CD4-positive, CD25-positive, alpha-beta regulatory T cell (primary cell): Measurements from ENCODE around the gene PIK3C3. TPM values are rescaled to one million over a fixed set of nuclear protein-coding genes. Genes with fewer than 3 reads are reported as not detected.

Experiments used
- ATAC-seq, 2 donors: fragments of 150-1000 bp; cut with Tn5 transposase; one replicate each; pipeline ENCODE4 v1.10.0; 2021; ENCODE audit warnings: low read depth in 2 of 2, moderate number of reproducible peaks in 2 of 2, moderate library complexity in 1 of 2
- DNase-seq, 3 donors: peaks; one replicate each; pipeline versions ENCODE4 v3.0.0 to v3.0.0-alpha.2; 2012 to 2022; ENCODE audit warnings: mixed read lengths in 1 of 3
- H3K27ac ChIP-seq: one replicate; pipeline ENCODE4 v1.7.0; 2013; ENCODE audit warnings: mild to moderate bottlenecking, low read length; ENCODE audit not compliant: insufficient read depth, poor library complexity, severe bottlenecking
- H3K27me3 ChIP-seq: one replicate; pipeline ENCODE4 v1.7.0; 2013; ENCODE audit warnings: low read length; ENCODE audit not compliant: control insufficient read depth, insufficient read depth
- H3K36me3 ChIP-seq: one replicate; pipeline ENCODE4 v1.7.0; 2013; ENCODE audit warnings: mild to moderate bottlenecking, low read length, moderate library complexity; ENCODE audit not compliant: control insufficient read depth, insufficient read depth
- H3K4me1 ChIP-seq: 2 replicates; pipeline ENCODE4 v1.7.0; 2013; ENCODE audit warnings: mild to moderate bottlenecking, low read length; ENCODE audit not compliant: insufficient read depth, control insufficient read depth, poor library complexity, severe bottlenecking
- H3K4me3 ChIP-seq: one replicate; pipeline ENCODE4 v1.7.0; 2013; ENCODE audit warnings: low read depth, mild to moderate bottlenecking, low read length, moderate library complexity
- H3K9me3 ChIP-seq, 2 experiments: 1 replicate in 1 of 2; 2 replicates in 1 of 2; pipeline ENCODE4 v1.7.0; 2013; ENCODE audit warnings: low read length in 2 of 2, mild to moderate bottlenecking in 1 of 2, moderate library complexity in 1 of 2; ENCODE audit not compliant: control insufficient read depth in 2 of 2
- H3K27ac Mint-ChIP-seq, 3 donors: one replicate each; pipeline ENCODE4 v1.8.0; 2020 to 2022; ENCODE audit warnings: mild to moderate bottlenecking in 3 of 3, mixed read lengths in 3 of 3, moderate library complexity in 2 of 3
- H3K27me3 Mint-ChIP-seq: one replicate; pipeline ENCODE4 v1.8.0; 2022; ENCODE audit warnings: mild to moderate bottlenecking, mixed read lengths
- H3K36me3 Mint-ChIP-seq: one replicate; pipeline ENCODE4 v1.8.0; 2020; ENCODE audit warnings: mixed read lengths
- H3K4me1 Mint-ChIP-seq, 4 donors: one replicate each; pipeline ENCODE4 v1.8.0; 2020 to 2022; ENCODE audit warnings: mixed read lengths in 4 of 4, mild to moderate bottlenecking in 1 of 4
- H3K4me3 Mint-ChIP-seq, 4 donors: one replicate each; pipeline ENCODE4 v1.8.0; 2020 to 2022; ENCODE audit warnings: mild to moderate bottlenecking in 4 of 4, mixed read lengths in 4 of 4, moderate library complexity in 3 of 4
- H3K9me3 Mint-ChIP-seq, 7 donors: one replicate each; pipeline ENCODE4 v1.8.0; 2020 to 2022; ENCODE audit warnings: mixed read lengths in 7 of 7, mild to moderate bottlenecking in 3 of 7, moderate library complexity in 2 of 7
- polyA plus RNA-seq, 4 donors: library from polyadenylated mRNA; unstranded; fragments of 300-500 nt; fragmentation: Illumina TruSeq; gene quantifications; one replicate each; pipeline ENCODE4 v1.2.3, GENCODE V29; 2021
- total RNA-seq: library from RNA; stranded (reverse); gene quantifications from one replicate; pipeline ENCODE4 v1.2.3, GENCODE V29; 2022

Gene PIK3C3
- total and polyA plus RNA-seq, 5 donors from 2014 or later = 42.4 to 77.1 (median 46.0) TPM

GRCh38 chr18:41966943-41967342 lies 11.9 kb downstream of the PIK3C3 start:
- ATAC-seq (no peak), DNase-seq (no peak)
- H3K27ac ChIP-seq = no peak overlapping the region
- H3K9me3 Mint-ChIP-seq = peaks cover 0 to 2% (median 0%) of the 10 kb centered on the region in 7 donors
- peak overlapping the region in 1 of 3 donors; percentile 39 for H3K27ac Mint-ChIP-seq
- no peak overlapping the region for H3K4me3 ChIP-seq
- no peaks in the 10 kb centered on the region for H3K9me3 ChIP-seq
- H3K36me3 ChIP-seq = peaks cover 66% of the 10 kb centered on the region
- peaks cover 6% of the 10 kb centered on the region for H3K4me1 ChIP-seq
- H3K27me3 ChIP-seq = no peaks in the 10 kb centered on the region
- H3K36me3 Mint-ChIP-seq = peaks cover 43% of the 10 kb centered on the region
- no peak overlapping the region for H3K4me3 Mint-ChIP-seq
- H3K27me3 Mint-ChIP-seq = no peaks in the 10 kb centered on the region
- H3K4me1 Mint-ChIP-seq = peaks cover 34 to 69% (median 44%) of the 10 kb centered on the region in 4 donors

- Histone ChIP-seq H3K27me3 (no peaks in the 10 kb centered on the region), H3K4me1 (peaks cover 9% of the 10 kb centered on the region), H3K9me3 (no peaks in the 10 kb centered on the region), H3K27ac (no peak overlapping the region), H3K4me3 (no peak overlapping the region), H3K36me3 (peaks cover 65% of the 10 kb centered on the region)
- H3K27me3 Mint-ChIP-seq = no peaks in the 10 kb centered on the region
- H3K9me3 Mint-ChIP-seq = peaks cover 0 to 2% (median 0%) of the 10 kb centered on the region in 7 donors
- H3K36me3 Mint-ChIP-seq = peaks cover 38% of the 10 kb centered on the region
- DNase-seq = no peak
- ATAC-seq = no peak
- peaks cover 35 to 70% (median 46%) of the 10 kb centered on the region in 4 donors for H3K4me1 Mint-ChIP-seq
- H3K4me3 Mint-ChIP-seq = no peak overlapping the region
- H3K27ac Mint-ChIP-seq = peak overlapping the region in 1 of 3 donors; percentile 39
These were observed 12.6 kb downstream of the PIK3C3 start for GRCh38 chr18:41967680-41968079.

DNA sequence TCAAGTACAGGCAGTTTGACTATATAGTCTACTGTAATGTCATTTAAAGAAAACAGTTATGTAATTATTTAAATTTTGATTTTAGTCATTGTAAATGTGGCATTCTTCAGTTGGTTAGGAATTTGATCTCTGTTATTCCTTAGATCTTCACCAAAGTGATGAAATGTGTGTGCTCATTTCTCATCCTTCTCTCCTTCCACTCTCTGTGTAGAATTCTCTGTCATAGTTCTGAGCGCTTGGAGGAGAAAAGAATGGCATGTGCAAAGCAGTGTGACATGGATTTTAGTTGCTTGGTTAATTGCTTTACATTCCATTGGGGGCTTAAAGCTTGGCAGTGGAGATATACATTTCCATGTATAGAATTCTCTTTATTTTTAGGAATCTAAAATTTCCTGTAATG lies 14.8 kb downstream of the PIK3C3 start:
- Histone ChIP-seq H3K27ac (no peak overlapping the region), H3K4me3 (no peak overlapping the region), H3K4me1 (peaks cover 12% of the 10 kb centered on the region), H3K9me3 (no peaks in the 10 kb centered on the region), H3K27me3 (no peaks in the 10 kb centered on the region), H3K36me3 (peaks cover 51% of the 10 kb centered on the region)
- peak overlapping the region in 2 of 3 donors; percentile 6 to 42 for H3K27ac Mint-ChIP-seq
- DNase-seq = no peak
- H3K9me3 Mint-ChIP-seq = peaks cover 0 to 2% (median 0%) of the 10 kb centered on the region in 7 donors
- no peak for ATAC-seq
- no peak overlapping the region for H3K4me3 Mint-ChIP-seq
- no peaks in the 10 kb centered on the region for H3K27me3 Mint-ChIP-seq
- peaks cover 28 to 69% (median 43%) of the 10 kb centered on the region in 4 donors for H3K4me1 Mint-ChIP-seq
- H3K36me3 Mint-ChIP-seq = peaks cover 35% of the 10 kb centered on the region

GRCh38 chr18:41972067-41972925 lies 17.3 kb downstream of the PIK3C3 start:
- H3K27me3 ChIP-seq = no peaks in the 10 kb centered on the region
- no peak overlapping the region for H3K4me3 ChIP-seq
- Mint-ChIP-seq H3K27me3 (no peaks in the 10 kb centered on the region), H3K27ac (peak overlapping the region in 1 of 3 donors; percentile 49), H3K4me3 (peak overlapping the region in 1 of 4 donors; percentile 15), H3K36me3 (peaks cover 23% of the 10 kb centered on the region), H3K9me3 (peaks cover 0 to 2% (median 0%) of the 10 kb centered on the region in 7 donors), H3K4me1 (peaks cover 23 to 74% (median 42%) of the 10 kb centered on the region in 4 donors)
- H3K27ac ChIP-seq = no peak overlapping the region
- DNase-seq = no peak
- no peaks in the 10 kb centered on the region for H3K9me3 ChIP-seq
- H3K36me3 ChIP-seq = peaks cover 29% of the 10 kb centered on the region
- peaks cover 12% of the 10 kb centered on the region for H3K4me1 ChIP-seq
- no peak for ATAC-seq

GRCh38 chr18:41973983-41974382 lies 18.9 kb downstream of the PIK3C3 start:
- Histone ChIP-seq H3K4me1 (peaks cover 9% of the 10 kb centered on the region), H3K4me3 (no peak overlapping the region), H3K9me3 (no peaks in the 10 kb centered on the region), H3K27me3 (no peaks in the 10 kb centered on the region), H3K27ac (no peak overlapping the region), H3K36me3 (peaks cover 24% of the 10 kb centered on the region)
- no peak overlapping the region for H3K27ac Mint-ChIP-seq
- DNase-seq (no peak), ATAC-seq (no peak)
- H3K27me3 Mint-ChIP-seq = no peaks in the 10 kb centered on the region
- H3K4me3 Mint-ChIP-seq = no peak overlapping the region
- H3K9me3 Mint-ChIP-seq = peaks cover 0 to 2% (median 0%) of the 10 kb centered on the region in 7 donors
- H3K4me1 Mint-ChIP-seq = peaks cover 18 to 69% (median 36%) of the 10 kb centered on the region in 4 donors
- peaks cover 22% of the 10 kb centered on the region for H3K36me3 Mint-ChIP-seq

GRCh38 chr18:41974796-41975201 lies 19.8 kb downstream of the PIK3C3 start:
- H3K4me1 ChIP-seq = peaks cover 9% of the 10 kb centered on the region
- ATAC-seq (no peak), DNase-seq (no peak)
- Mint-ChIP-seq H3K27me3 (no peaks in the 10 kb centered on the region), H3K4me3 (no peak overlapping the region), H3K36me3 (peaks cover 21% of the 10 kb centered on the region), H3K9me3 (peaks cover 0 to 2% (median 0%) of the 10 kb centered on the region in 7 donors), H3K4me1 (peaks cover 13 to 68% (median 36%) of the 10 kb centered on the region in 4 donors), H3K27ac (no peak overlapping the region)
- peaks cover 24% of the 10 kb centered on the region for H3K36me3 ChIP-seq
- no peaks in the 10 kb centered on the region for H3K9me3 ChIP-seq
- no peak overlapping the region for H3K27ac ChIP-seq
- H3K27me3 ChIP-seq = no peaks in the 10 kb centered on the region
- no peak overlapping the region for H3K4me3 ChIP-seq

DNA sequence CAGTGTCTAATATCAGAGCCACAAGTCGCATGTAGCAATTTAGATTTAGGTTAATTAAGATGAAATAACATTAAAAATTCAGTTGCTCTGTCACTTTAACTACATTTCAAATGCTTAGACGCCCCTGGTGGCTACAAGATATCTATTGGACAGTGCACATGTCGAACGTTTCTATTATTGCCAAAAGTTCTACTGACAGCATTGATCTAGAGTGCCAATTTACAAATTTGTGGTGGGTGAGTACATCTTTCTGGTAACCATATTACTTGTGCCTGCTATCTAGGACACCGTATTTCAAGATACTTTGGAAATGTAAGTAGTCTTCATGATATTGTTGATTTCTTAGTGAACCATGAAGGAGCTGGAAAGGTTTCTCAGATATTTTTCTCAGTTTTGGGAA lies 20.2 kb downstream of the PIK3C3 start:
- Histone ChIP-seq H3K36me3 (peaks cover 20% of the 10 kb centered on the region), H3K4me3 (no peak overlapping the region), H3K9me3 (no peaks in the 10 kb centered on the region), H3K4me1 (peaks cover 9% of the 10 kb centered on the region), H3K27me3 (no peaks in the 10 kb centered on the region), H3K27ac (no peak overlapping the region)
- Mint-ChIP-seq H3K27me3 (no peaks in the 10 kb centered on the region), H3K27ac (no peak overlapping the region), H3K4me3 (no peak overlapping the region), H3K36me3 (peaks cover 18% of the 10 kb centered on the region), H3K4me1 (peaks cover 18 to 67% (median 34%) of the 10 kb centered on the region in 4 donors), H3K9me3 (peaks cover 0 to 1% (median 0%) of the 10 kb centered on the region in 7 donors)
- DNase-seq (no peak), ATAC-seq (no peak)
